HepG2 (cell line): Measurements from ENCODE around the gene TP73. TPM values are rescaled to one million over a fixed set of nuclear protein-coding genes. Genes with fewer than 3 reads are reported as not detected.

Experiments used
- FOXA3 ChIP-seq: IDR thresholded peaks from 2 replicates; pipeline ENCODE4 v1.6.1; 2016; ENCODE audit warnings: missing genetic modification reagents, missing compliant biosample characterization
- HNF4G ChIP-seq, 2 experiments: sonication (generic) in 1 of 2; formaldehyde crosslinking in 1 of 2; IDR thresholded peaks; 2 replicates each; pipeline versions ENCODE4 v1.4.0 to v1.6.1; 2011 to 2020; ENCODE audit warnings: borderline replicate concordance in 2 of 2, low read depth in 2 of 2, mild to moderate bottlenecking in 2 of 2, low read length in 1 of 2, missing genetic modification reagents in 1 of 2, moderate library complexity in 1 of 2
- HNRNPL ChIP-seq: fragments of 200-400 bp; formaldehyde crosslinking; IDR thresholded peaks from 2 replicates; pipeline ENCODE4 v1.6.1; 2017; ENCODE audit warnings: mild to moderate bottlenecking, low read depth, low read length
- HOXA3 ChIP-seq: sonication (generic); formaldehyde crosslinking; IDR thresholded peaks from 2 replicates; pipeline ENCODE4 v1.5.0; 2020; ENCODE audit warnings: missing genetic modification reagents
- KDM6A ChIP-seq: IDR thresholded peaks from 2 replicates; pipeline ENCODE4 v1.6.1; 2016; ENCODE audit warnings: low read depth
- KMT2A ChIP-seq: sonication (generic); formaldehyde crosslinking; IDR thresholded peaks from 2 replicates; pipeline ENCODE4 v1.4.0; 2020; ENCODE audit warnings: missing genetic modification reagents
- POLR2G ChIP-seq: fragments of 200-400 bp; formaldehyde crosslinking; IDR thresholded peaks from 2 replicates; pipeline ENCODE4 v1.6.1; 2018; ENCODE audit warnings: mild to moderate bottlenecking, low read depth, low read length, moderate library complexity
- SOX5 ChIP-seq: IDR thresholded peaks from 2 replicates; pipeline ENCODE4 v1.6.1; 2016; ENCODE audit warnings: borderline replicate concordance
- STAG1 ChIP-seq: sonication (generic); formaldehyde crosslinking; IDR thresholded peaks from 2 replicates; pipeline ENCODE4 v1.4.0; 2020; ENCODE audit warnings: missing genetic modification reagents
- TEAD3 ChIP-seq: optimal IDR thresholded peaks from 2 replicates; pipeline ENCODE3; 2016; ENCODE audit warnings: borderline replicate concordance
- THYN1 ChIP-seq: sonication (generic); formaldehyde crosslinking; IDR thresholded peaks from 2 replicates; pipeline ENCODE4 v1.8.1; 2023; ENCODE audit warnings: low read depth, mild to moderate bottlenecking, moderate library complexity, missing genetic modification reagents, borderline replicate concordance
- ZEB1 ChIP-seq: IDR thresholded peaks from 2 replicates; pipeline ENCODE4 v1.6.1; 2012; ENCODE audit warnings: mild to moderate bottlenecking, low read depth, inconsistent platforms; ENCODE audit not compliant: insufficient replicate concordance
- ZIK1 ChIP-seq: sonication (generic); formaldehyde crosslinking; IDR thresholded peaks from 2 replicates; pipeline ENCODE4 v1.5.0; 2020; ENCODE audit warnings: mild to moderate bottlenecking, low read depth, missing genetic modification reagents, borderline replicate concordance
- ZNF343 ChIP-seq: sonication (generic); formaldehyde crosslinking; IDR thresholded peaks from 2 replicates; pipeline ENCODE4 v1.4.0; 2020; ENCODE audit warnings: mild to moderate bottlenecking, missing genetic modification reagents
- ZNF562 ChIP-seq: sonication (generic); formaldehyde crosslinking; IDR thresholded peaks from 2 replicates; pipeline ENCODE4 v1.8.0; 2022; ENCODE audit warnings: missing genetic modification reagents, borderline replicate concordance
- polyA plus RNA-seq, 8 experiments: library from polyadenylated mRNA; depleted of rRNA in 3 of 8; stranded (reverse) in 7 of 8; unstranded in 1 of 8; fragments of >200 nt; fragmentation: Illumina TruSeq in 4 of 8; extraction: Trizol in 4 of 8; gene quantifications; 2 replicates each; pipeline versions ENCODE4 v1.2.1 to v1.2.3, GENCODE V29; 2011 to 2016; ENCODE audit warnings: low read depth in 4 of 8, missing spikeins in 1 of 8, mixed read lengths in 1 of 8; ENCODE audit not compliant: insufficient read depth in 1 of 8
- total RNA-seq, 5 experiments: library from RNA; depleted of rRNA; stranded (reverse); fragments of >200 nt; fragmentation: Illumina TruSeq; extraction: Trizol; gene quantifications; 2 replicates each; pipeline ENCODE4 v1.2.3, GENCODE V29; 2016; ENCODE audit warnings: low read depth in 1 of 5
- TF ChIP-seq, protein P1 (sequence below): sonication (generic); formaldehyde crosslinking; IDR thresholded peaks from 2 replicates; pipeline ENCODE4 v1.4.0; 2020; ENCODE audit warnings: mild to moderate bottlenecking, missing genetic modification reagents, borderline replicate concordance
- TF ChIP-seq, protein P2 (sequence below): sonication (generic); formaldehyde crosslinking; IDR thresholded peaks from 2 replicates; pipeline ENCODE4 v1.9.0; 2022; ENCODE audit warnings: missing genetic modification reagents, mild to moderate bottlenecking, borderline replicate concordance
- TF ChIP-seq, protein P3 (sequence below): sonication (generic); formaldehyde crosslinking; IDR thresholded peaks from 2 replicates; pipeline ENCODE4 v1.8.0; 2022; ENCODE audit warnings: mild to moderate bottlenecking, missing genetic modification reagents, moderate library complexity
- TF ChIP-seq, protein P4 (sequence below): sonication (generic); formaldehyde crosslinking; IDR thresholded peaks from 2 replicates; pipeline ENCODE4 v1.4.0; 2020; ENCODE audit warnings: missing genetic modification reagents

TP73 gene
- total and polyA plus RNA-seq, 2 of the 13 experiments (the other 11 are each of a cell fraction or from before 2014, with no cell fraction given): 0.49 to 1.1 TPM

DNA sequence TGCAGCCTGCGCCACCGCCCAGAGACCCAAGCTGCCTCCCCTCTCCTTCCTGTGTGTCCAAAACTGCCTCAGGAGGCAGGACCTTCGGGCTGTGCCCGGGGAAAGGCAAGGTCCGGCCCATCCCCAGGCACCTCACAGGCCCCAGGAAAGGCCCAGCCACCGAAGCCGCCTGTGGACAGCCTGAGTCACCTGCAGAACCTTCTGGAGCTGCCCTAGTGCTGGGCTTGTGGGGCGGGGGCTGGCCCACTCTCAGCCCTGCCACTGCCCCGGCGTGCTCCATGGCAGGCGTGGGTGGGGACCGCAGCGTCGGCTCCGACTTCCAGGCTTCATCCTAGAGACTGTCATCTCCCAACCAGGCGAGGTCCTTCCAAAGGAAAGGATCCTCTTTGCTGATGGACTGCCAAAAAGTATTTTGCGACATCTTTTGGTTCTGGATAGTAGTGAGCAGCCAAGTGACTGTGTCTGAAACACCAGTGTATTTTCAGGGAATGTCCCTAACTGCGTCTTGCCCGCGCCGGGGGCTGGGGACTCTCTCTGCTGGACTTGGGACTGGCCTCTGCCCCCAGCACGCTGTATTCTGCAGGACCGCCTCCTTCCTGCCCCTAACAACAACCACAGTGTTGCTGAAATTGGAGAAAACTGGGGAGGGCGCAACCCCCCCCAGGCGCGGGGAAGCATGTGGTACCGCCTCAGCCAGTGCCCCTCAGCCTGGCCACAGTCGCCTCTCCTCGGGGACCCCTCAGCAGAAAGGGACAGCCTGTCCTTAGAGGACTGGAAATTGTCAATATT lies 81.0 kb downstream of the TP73 start (continued):
- TF ChIP-seq ZIK1 (CRISPR knock-in tag): no peak
- no peak for TF ChIP-seq ZEB1
- TF ChIP-seq, protein P1, sequence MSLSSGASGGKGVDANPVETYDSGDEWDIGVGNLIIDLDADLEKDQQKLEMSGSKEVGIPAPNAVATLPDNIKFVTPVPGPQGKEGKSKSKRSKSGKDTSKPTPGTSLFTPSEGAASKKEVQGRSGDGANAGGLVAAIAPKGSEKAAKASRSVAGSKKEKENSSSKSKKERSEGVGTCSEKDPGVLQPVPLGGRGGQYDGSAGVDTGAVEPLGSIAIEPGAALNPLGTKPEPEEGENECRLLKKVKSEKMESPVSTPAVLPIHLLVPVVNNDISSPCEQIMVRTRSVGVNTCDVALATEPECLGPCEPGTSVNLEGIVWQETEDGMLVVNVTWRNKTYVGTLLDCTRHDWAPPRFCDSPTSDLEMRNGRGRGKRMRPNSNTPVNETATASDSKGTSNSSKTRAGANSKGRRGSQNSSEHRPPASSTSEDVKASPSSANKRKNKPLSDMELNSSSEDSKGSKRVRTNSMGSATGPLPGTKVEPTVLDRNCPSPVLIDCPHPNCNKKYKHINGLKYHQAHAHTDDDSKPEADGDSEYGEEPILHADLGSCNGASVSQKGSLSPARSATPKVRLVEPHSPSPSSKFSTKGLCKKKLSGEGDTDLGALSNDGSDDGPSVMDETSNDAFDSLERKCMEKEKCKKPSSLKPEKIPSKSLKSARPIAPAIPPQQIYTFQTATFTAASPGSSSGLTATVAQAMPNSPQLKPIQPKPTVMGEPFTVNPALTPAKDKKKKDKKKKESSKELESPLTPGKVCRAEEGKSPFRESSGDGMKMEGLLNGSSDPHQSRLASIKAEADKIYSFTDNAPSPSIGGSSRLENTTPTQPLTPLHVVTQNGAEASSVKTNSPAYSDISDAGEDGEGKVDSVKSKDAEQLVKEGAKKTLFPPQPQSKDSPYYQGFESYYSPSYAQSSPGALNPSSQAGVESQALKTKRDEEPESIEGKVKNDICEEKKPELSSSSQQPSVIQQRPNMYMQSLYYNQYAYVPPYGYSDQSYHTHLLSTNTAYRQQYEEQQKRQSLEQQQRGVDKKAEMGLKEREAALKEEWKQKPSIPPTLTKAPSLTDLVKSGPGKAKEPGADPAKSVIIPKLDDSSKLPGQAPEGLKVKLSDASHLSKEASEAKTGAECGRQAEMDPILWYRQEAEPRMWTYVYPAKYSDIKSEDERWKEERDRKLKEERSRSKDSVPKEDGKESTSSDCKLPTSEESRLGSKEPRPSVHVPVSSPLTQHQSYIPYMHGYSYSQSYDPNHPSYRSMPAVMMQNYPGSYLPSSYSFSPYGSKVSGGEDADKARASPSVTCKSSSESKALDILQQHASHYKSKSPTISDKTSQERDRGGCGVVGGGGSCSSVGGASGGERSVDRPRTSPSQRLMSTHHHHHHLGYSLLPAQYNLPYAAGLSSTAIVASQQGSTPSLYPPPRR (CRISPR knock-in tag): peak; percentile 59
- TF ChIP-seq FOXA3 (CRISPR knock-in tag): 0 out of 2 replicates have a peak, but pooled peaks have one; percentile 18
- TF ChIP-seq HNF4G (IDR thresholded peaks at IDR 0.05; ENCODE audit: borderline replicate concordance, low read depth, low read length): peak; percentile 91
- peak; percentile 84; the same call in 1 of the 2 replicates for TF ChIP-seq HNF4G (CRISPR knock-in tag; IDR thresholded peaks at IDR 0.05; ENCODE audit: borderline replicate concordance, low read depth)
- TF ChIP-seq, protein P2, sequence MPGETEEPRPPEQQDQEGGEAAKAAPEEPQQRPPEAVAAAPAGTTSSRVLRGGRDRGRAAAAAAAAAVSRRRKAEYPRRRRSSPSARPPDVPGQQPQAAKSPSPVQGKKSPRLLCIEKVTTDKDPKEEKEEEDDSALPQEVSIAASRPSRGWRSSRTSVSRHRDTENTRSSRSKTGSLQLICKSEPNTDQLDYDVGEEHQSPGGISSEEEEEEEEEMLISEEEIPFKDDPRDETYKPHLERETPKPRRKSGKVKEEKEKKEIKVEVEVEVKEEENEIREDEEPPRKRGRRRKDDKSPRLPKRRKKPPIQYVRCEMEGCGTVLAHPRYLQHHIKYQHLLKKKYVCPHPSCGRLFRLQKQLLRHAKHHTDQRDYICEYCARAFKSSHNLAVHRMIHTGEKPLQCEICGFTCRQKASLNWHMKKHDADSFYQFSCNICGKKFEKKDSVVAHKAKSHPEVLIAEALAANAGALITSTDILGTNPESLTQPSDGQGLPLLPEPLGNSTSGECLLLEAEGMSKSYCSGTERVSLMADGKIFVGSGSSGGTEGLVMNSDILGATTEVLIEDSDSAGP (CRISPR knock-in tag): peak; percentile 33; the same call in 1 of the 2 replicates
- no peak for TF ChIP-seq ZNF562 (CRISPR knock-in tag)
- peak; percentile 65; the same call in 1 of the 2 replicates for TF ChIP-seq KDM6A (CRISPR knock-in tag)
- peak; percentile 75 for TF ChIP-seq HNRNPL
- TF ChIP-seq KMT2A (CRISPR knock-in tag): 0 out of 2 replicates have a peak, but pooled peaks have one; percentile 46
- TF ChIP-seq ZNF343: no peak
- 0 out of 2 replicates have a peak, but pooled peaks have one; percentile 34 for TF ChIP-seq THYN1 (CRISPR knock-in tag)
- TF ChIP-seq POLR2G: peak; percentile 42; the same call in 1 of the 2 replicates
- TF ChIP-seq, protein P3, sequence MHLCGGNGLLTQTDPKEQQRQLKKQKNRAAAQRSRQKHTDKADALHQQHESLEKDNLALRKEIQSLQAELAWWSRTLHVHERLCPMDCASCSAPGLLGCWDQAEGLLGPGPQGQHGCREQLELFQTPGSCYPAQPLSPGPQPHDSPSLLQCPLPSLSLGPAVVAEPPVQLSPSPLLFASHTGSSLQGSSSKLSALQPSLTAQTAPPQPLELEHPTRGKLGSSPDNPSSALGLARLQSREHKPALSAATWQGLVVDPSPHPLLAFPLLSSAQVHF (CRISPR knock-in tag): no peak
- peak; percentile 54 for TF ChIP-seq TEAD3
- no peak for TF ChIP-seq STAG1 (CRISPR knock-in tag)
- TF ChIP-seq, protein P4, sequence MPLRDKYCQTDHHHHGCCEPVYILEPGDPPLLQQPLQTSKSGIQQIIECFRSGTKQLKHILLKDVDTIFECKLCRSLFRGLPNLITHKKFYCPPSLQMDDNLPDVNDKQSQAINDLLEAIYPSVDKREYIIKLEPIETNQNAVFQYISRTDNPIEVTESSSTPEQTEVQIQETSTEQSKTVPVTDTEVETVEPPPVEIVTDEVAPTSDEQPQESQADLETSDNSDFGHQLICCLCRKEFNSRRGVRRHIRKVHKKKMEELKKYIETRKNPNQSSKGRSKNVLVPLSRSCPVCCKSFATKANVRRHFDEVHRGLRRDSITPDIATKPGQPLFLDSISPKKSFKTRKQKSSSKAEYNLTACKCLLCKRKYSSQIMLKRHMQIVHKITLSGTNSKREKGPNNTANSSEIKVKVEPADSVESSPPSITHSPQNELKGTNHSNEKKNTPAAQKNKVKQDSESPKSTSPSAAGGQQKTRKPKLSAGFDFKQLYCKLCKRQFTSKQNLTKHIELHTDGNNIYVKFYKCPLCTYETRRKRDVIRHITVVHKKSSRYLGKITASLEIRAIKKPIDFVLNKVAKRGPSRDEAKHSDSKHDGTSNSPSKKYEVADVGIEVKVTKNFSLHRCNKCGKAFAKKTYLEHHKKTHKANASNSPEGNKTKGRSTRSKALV (CRISPR knock-in tag): 0 out of 2 replicates have a peak, but pooled peaks have one; percentile 49
- TF ChIP-seq HOXA3 (CRISPR knock-in tag): peak; percentile 38; the same call in 1 of the 2 replicates
- 0 out of 2 replicates have a peak, but pooled peaks have one; percentile 9 for TF ChIP-seq SOX5 (CRISPR knock-in tag)
